ENCODE data around the gene SPATA21.

Gene SPATA21

DNA sequence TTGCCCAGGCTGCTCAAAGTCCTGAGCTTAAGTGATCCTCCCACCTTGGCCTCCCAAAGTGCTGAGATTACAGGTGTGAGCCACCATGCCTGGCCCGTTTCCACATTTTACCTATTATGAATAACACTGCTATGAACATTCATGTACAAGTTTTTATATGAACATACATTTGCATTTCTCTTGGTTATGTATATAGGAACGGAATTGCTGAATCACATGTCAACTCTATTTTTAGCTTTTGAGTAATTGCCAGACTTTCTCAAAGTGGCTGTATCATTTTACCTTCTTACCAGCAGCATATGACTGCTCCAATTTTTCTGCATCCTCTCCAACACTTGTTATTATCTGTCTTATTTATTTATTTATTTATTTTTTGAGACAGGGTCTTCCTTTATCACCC lies 2.7 kb downstream of the SPATA21 start:
- no peak for DNase-seq (ENCODE audit: low spot score)
- TF ChIP-seq, protein P1, sequence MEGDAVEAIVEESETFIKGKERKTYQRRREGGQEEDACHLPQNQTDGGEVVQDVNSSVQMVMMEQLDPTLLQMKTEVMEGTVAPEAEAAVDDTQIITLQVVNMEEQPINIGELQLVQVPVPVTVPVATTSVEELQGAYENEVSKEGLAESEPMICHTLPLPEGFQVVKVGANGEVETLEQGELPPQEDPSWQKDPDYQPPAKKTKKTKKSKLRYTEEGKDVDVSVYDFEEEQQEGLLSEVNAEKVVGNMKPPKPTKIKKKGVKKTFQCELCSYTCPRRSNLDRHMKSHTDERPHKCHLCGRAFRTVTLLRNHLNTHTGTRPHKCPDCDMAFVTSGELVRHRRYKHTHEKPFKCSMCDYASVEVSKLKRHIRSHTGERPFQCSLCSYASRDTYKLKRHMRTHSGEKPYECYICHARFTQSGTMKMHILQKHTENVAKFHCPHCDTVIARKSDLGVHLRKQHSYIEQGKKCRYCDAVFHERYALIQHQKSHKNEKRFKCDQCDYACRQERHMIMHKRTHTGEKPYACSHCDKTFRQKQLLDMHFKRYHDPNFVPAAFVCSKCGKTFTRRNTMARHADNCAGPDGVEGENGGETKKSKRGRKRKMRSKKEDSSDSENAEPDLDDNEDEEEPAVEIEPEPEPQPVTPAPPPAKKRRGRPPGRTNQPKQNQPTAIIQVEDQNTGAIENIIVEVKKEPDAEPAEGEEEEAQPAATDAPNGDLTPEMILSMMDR (IDR thresholded peaks at IDR 0.05; ENCODE audit: extremely low read depth, insufficient read depth, missing control alignments), result no peak
- in situ Hi-C loops (cut with MboI; ENCODE audit: low pct_unique_long_range_greater_than_20kb, low sequenced_read_pairs, unreplicated experiment), result no loop called here

GRCh38 chr1:16434007-16434406 lies 3.2 kb downstream of the SPATA21 start:
- in situ Hi-C loops (cut with MboI; ENCODE audit: low pct_unique_long_range_greater_than_20kb, low sequenced_read_pairs, unreplicated experiment), result no loop called here
- TF ChIP-seq, protein P1 (IDR thresholded peaks at IDR 0.05; ENCODE audit: extremely low read depth, insufficient read depth, missing control alignments), result no peak

GRCh38 chr1:16433030-16433429 lies 4.2 kb downstream of the SPATA21 start:
- no peak for DNase-seq (ENCODE audit: low spot score)
- in situ Hi-C loops (cut with MboI; ENCODE audit: low pct_unique_long_range_greater_than_20kb, low sequenced_read_pairs, unreplicated experiment), result no loop called here

More at GRCh38 chr1:16434007-16434406, 3.2 kb downstream of the SPATA21 start:
- no peak for DNase-seq (ENCODE audit: low spot score)

DNA sequence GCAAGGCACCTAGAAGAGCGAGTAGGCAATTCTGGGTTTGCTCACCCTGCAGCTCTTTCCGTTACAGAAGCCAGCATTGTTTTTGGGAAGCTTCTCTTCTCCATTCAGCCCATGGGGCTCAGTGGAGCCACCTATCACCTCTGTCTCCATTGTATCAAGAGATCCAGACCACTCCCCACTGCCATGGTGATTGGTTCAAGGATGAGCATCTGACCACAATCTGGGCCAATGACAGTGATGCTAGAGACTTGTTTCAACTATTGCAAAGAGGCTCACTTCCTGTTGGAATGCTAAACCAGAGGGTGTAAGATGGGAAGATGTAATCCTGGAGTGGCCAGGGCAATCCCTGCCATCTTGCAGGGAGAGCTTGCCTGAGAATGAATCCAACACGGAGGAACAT lies 6.6 kb downstream of the SPATA21 start:
- TF ChIP-seq, protein P1 (IDR thresholded peaks at IDR 0.05; ENCODE audit: extremely low read depth, insufficient read depth, missing control alignments), result no peak
- DNase-seq (ENCODE audit: low spot score), result no peak
- in situ Hi-C loops (cut with MboI; ENCODE audit: low pct_unique_long_range_greater_than_20kb, low sequenced_read_pairs, unreplicated experiment), result no loop called here

More at GRCh38 chr1:16433030-16433429, 4.2 kb downstream of the SPATA21 start:
- TF ChIP-seq, protein P1 (IDR thresholded peaks at IDR 0.05; ENCODE audit: extremely low read depth, insufficient read depth, missing control alignments), result no peak

GRCh38 chr1:16425125-16426025 lies 11.8 kb downstream of the SPATA21 start:
- TF ChIP-seq, protein P1 (IDR thresholded peaks at IDR 0.05; ENCODE audit: extremely low read depth, insufficient read depth, missing control alignments), result no peak
- in situ Hi-C loops (cut with MboI; ENCODE audit: low pct_unique_long_range_greater_than_20kb, low sequenced_read_pairs, unreplicated experiment), result no loop called here
- no peak for DNase-seq (ENCODE audit: low spot score)

DNA sequence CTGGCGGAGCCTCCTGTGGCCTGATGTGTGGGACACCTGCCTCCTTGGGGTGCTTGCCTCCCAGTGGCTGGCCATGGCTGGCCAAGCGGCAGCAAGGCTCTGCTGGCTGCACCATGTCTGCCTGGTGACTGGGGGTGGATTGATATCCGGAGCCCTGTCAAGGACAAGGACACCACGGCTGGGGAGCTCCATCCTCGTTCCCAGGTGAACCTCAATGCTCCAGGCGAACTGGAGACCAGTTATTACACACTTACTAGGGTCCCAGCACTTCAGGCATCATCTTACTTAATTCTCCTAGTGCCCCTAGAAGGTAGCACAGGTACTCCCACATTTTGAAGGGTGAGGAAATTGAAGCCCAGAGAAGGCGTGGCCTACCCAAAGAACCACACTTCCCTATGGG lies 15.2 kb downstream of the SPATA21 start:
- TF ChIP-seq, protein P1 (IDR thresholded peaks at IDR 0.05; ENCODE audit: extremely low read depth, insufficient read depth, missing control alignments), result no peak
- DNase-seq (ENCODE audit: low spot score), result no peak
- in situ Hi-C loops (cut with MboI; ENCODE audit: low pct_unique_long_range_greater_than_20kb, low sequenced_read_pairs, unreplicated experiment), result no loop called here
